H7 (cell line): Measurements from ENCODE around the gene HELZ. TPM values are rescaled to one million over a fixed set of nuclear protein-coding genes. Genes with fewer than 3 reads are reported as not detected.

Experiments used
- DNase-seq: peaks from one replicate; pipeline ENCODE4 v3.0.0; 2012
- H3K27me3 ChIP-seq: 2 replicates; pipeline ENCODE4 v1.6.0; 2011; ENCODE audit warnings: mild to moderate bottlenecking, low read length; ENCODE audit not compliant: control insufficient read depth, insufficient read depth
- H3K36me3 ChIP-seq: replicated peaks from 2 replicates; pipeline ENCODE4 v1.5.1; 2011; ENCODE audit warnings: low read length; ENCODE audit not compliant: control insufficient read depth, insufficient read depth
- H3K4me3 ChIP-seq: 2 replicates; pipeline ENCODE4 v1.5.1; 2011; ENCODE audit warnings: low read depth, mild to moderate bottlenecking, control low read depth, low read length, moderate library complexity; ENCODE audit not compliant: insufficient read depth
- total RNA-seq: library from RNA; depleted of rRNA; stranded (reverse); fragments of >200 nt; shearing (Covaris generic); gene quantifications from 2 replicates; pipeline ENCODE4 v1.2.3, GENCODE V29; 2014; rRNA removed

Gene HELZ
- total RNA-seq, 1 experiment from 2014 or later, result 15.6 TPM

DNA sequence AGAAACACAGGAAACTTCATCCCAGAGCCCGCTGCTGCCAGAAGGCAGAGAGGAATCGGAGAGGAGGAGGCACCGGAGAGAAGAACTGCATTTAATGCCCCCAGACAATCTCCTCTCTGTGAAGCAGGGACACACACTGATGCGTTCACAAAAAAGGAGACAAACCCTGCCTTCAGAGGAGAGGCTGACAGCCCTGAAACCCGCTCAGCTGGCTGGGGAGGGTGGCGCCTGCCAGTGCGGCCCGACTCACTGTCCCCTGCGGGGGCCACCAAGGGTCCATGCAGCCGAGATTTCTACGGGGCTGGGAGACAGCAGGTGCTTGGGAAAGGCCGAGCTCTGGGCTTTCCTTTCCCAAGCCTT lies 222.6 kb downstream of the HELZ start:
- no peaks in the 10 kb centered on the region for H3K27me3 ChIP-seq
- no peak for DNase-seq
- no peak overlapping the region for H3K4me3 ChIP-seq
- no peaks in the 10 kb centered on the region for H3K36me3 ChIP-seq

DNA sequence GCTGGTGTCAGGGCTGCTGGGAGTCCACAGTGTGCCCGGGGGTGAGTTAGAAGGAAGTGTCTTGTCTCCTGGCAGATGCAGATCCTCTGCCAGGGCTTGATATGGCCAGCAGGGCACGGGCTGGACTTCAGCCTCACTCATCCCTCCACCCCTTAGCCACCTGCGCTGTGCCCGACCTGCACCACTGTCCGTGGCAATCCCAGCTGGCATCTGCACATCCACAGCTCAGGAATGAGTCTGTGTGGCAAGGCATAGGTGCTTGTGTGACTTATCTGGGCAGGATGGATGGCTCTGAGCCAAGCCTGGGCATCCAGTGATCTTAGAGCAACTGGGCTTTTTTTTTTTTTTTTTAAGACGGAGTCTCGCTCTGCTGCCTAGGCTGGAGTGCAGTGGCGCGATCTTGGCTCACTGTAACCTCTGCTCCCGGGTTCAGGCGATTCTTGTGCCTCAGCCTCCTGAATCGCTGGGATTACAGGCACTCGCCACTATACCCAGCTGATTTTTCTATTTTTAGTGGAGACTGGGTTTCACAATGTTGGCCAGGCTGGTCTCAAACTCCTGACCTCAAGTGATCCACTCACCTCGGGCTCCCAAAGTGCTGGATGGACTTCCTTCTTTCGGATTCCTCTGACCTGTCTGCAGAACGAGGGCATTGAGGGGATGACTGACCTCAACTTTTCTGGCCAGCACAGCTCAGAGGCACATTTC lies 223.1 kb downstream of the HELZ start:
- Histone ChIP-seq H3K27me3 (no peaks in the 10 kb centered on the region), H3K36me3 (no peaks in the 10 kb centered on the region), H3K4me3 (no peak overlapping the region)
- DNase-seq, result no peak

DNA sequence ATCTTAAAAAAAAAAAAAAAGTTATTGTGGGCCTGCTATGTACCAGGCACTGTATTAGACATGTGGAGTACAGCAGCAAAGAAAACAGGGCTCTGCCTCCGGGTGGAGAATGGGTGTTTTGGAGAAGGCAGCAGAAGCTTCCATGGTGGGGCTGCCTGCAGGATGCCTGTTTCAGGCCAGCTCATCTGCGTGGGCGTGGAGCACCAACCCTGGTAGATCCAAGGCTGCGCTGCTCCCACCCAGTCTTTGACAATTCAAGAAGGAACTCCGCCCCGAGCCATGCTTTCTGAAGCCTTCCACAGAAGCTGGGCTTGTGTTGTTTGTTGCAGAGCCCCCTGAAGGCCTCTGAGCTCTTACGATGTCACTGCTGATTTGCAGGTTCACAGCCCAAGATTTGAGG lies 223.8 kb downstream of the HELZ start:
- no peak for DNase-seq
- no peaks in the 10 kb centered on the region for H3K27me3 ChIP-seq
- H3K36me3 ChIP-seq, result no peaks in the 10 kb centered on the region
- H3K4me3 ChIP-seq, result no peak overlapping the region

Other genes starting within 250 kb of the HELZ start
- gene CACNG1, start 200.6 kb downstream of the HELZ start, total RNA-seq, result not detected in 2 replicates
- gene PSMD12, start 121.4 kb upstream of the HELZ start, total RNA-seq, result 27.5 and 27.8 TPM in 2 replicates
- gene PITPNC1, start 132.1 kb upstream of the HELZ start, total RNA-seq, result 22.3 and 25.3 TPM in 2 replicates